Activated CD4-positive, alpha-beta T cell treated with anti-CD3 and anti-CD28 coated beads for 24 hours (primary cell): ENCODE data around the gene PKLR.

Experiments used
- DNase-seq, 2 donors: peaks; one replicate each; pipeline ENCODE4 v3.0.0-alpha.2; 2020; ENCODE audit warnings: low read depth in 2 of 2

Gene PKLR

DNA sequence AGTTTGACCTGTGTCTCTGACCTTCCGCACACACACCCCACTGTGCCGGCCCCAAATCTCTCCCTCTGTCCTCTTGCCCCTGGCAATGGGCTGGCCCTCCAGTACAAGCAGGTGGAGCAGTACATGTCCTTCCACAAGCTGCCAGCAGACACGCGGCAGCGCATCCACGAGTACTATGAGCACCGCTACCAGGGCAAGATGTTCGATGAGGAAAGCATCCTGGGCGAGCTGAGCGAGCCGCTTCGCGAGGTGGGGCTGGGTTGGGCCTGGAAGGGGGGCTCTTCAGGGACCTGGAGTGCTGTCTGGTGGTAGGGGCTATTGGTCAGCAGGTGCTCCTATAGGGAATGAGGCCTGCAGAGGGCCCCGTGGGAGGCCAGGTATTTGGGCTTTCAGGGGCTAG, 16.2 kb downstream of the PKLR start:
- no peak for DNase-seq

DNA sequence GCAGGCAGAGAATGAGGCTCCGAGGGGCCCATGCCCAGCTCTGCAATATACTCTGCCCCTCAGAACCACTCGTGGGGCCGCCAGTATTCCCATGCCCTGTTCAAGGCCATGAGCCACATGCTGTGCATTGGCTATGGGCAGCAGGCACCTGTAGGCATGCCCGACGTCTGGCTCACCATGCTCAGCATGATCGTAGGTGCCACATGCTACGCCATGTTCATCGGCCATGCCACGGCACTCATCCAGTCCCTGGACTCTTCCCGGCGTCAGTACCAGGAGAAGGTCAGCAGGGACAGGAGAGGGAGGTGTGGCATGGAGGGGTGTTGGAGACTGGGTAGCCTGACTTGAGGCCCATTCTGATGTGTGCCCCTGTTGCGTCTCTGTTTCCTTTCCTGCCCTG, 16.8 kb downstream of the PKLR start:
- no peak for DNase-seq

DNA sequence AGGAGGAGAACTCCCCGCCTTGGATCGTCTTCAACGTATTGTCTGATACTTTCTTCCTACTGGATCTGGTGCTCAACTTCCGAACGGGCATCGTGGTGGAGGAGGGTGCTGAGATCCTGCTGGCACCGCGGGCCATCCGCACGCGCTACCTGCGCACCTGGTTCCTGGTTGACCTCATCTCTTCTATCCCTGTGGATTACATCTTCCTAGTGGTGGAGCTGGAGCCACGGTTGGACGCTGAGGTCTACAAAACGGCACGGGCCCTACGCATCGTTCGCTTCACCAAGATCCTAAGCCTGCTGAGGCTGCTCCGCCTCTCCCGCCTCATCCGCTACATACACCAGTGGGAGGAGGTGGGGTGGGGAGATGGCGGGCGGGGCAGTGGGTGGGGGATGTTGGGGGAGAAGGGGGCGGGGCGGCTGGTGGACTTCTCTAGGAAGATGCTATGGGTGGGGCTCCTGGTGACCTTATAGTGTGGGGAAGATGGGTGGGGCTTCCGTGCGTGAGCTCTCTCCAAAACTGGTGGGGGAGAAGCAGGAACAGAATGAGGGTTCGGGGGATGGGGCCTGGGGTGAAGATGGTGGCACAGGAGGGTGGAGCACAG, 18.6 kb downstream of the PKLR start:
- no peak for DNase-seq

DNA sequence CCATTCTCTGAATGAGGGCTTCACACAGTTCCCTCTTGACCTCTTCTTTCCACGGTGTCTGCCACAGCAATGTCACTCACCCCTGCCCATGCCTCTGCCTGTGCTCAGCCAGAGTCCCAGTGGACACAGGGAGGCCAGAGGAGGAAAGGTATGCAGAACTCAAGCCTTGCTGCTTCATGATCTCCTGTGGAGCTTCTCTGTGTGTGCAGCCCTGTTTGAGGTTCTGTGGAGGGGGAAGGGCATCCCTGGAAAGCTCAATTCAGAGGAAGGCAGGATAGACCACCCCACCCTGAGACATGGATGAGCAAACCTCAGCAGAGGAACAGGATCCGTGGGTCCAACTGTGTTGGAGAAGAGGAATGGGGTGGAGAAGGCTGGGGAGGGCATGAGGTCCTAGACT, 22.0 kb downstream of the PKLR start:
- DNase-seq: no peak

DNA sequence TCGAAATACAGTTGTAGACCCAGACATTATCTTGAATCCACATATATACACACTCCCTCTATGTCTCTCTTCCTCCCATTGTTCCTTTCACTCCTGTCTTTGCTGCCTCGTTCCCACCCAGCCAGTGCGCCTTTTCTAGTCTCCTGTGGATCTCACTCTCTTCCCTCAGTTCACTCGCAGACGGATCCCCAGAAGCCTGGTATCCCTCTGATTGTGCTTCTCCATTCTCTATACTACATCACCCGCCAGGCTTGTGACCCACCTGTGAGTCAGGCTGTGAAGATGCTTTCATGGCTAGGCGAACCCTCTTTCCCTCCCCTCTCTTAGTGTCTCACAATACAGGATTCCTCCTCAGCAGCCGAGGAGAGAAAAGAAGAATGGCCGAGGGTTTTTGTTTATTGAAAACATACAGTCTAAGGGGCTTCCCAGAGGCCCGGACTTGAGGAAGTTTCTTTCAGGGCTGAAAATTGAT, 22.5 kb downstream of the PKLR start:
- DNase-seq: no peak

DNA sequence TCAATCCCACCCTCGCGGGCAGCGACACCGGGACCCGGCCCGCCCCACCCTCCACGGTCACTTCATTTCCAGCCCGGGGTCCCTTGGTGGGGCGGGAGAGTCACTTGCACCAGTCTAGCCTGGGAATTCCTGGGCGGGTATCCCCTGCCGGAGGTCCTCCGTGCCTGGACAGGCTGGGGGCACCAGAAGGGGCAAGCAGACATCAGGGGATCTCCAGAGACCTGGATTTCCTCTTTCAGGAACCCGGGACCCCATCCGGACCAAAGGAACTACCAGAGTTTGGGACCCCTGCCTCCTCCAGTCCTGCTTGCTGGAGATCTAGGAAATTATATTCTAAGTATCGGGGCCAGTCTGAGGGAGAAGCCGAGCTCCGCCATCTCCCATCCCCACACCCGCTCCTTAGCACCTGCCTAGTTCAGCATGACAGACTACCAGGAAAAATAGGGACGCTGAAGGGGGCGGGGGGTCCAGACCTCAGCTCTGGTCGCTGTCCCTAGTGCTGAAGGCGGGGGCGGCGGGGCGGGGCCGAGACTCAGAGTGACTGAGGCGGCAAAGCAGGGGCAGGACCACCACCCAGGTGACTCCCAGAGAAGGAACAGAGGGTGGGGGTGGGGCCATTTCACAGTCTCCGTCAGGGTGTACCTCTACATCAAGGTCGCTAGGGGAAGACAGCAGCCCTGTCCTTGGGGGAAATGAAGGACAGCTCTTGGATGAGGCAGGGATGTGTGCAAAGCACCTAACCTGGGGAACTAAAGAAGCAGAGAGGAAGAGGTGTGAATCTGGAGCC, 23.1 kb downstream of the PKLR start:
- DNase-seq: peak; percentile 61 to 74

DNA sequence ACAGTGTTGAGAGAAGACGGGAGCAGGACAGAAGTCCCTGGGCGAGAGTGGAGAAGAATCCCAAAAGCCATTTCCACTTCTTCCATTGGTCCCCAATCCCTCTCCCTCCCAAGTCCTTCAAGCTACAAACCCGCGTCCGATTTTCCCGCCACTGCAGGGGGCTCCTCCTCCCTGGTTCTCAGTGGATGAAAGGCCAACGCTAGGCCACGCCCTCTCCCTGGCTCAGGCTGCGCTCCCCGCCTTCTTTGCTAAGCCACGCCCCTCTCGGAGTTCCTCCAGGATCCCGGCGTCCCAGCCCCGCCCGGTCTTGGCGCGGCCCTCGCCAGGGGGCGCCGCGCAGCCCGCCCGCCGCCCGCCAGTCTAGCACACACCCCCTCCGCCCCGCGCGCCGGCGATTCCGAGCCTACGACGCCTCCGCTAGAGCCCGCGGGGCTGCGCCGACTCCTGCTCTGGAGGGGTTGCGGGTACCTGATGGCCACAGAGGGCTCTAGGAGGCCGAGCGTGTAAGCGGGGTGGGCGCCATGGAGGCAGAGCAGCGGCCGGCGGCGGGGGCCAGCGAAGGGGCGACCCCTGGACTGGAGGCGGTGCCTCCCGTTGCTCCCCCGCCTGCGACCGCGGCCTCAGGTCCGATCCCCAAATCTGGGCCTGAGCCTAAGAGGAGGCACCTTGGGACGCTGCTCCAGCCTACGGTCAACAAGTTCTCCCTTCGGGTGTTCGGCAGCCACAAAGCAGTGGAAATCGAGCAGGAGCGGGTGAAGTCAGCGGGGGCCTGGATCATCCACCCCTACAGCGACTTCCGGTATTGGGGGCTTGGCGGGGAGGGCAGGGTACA, 24.0 kb downstream of the PKLR start, which contains the start of gene HCN3:
Gene HCN3, plus strand, starts transcription at position 394 of the 832 bp plus-strand sequence. Its CDS starts 128 bp downstream, at position 522.
- peak; percentile 96 to 98 for DNase-seq

DNA sequence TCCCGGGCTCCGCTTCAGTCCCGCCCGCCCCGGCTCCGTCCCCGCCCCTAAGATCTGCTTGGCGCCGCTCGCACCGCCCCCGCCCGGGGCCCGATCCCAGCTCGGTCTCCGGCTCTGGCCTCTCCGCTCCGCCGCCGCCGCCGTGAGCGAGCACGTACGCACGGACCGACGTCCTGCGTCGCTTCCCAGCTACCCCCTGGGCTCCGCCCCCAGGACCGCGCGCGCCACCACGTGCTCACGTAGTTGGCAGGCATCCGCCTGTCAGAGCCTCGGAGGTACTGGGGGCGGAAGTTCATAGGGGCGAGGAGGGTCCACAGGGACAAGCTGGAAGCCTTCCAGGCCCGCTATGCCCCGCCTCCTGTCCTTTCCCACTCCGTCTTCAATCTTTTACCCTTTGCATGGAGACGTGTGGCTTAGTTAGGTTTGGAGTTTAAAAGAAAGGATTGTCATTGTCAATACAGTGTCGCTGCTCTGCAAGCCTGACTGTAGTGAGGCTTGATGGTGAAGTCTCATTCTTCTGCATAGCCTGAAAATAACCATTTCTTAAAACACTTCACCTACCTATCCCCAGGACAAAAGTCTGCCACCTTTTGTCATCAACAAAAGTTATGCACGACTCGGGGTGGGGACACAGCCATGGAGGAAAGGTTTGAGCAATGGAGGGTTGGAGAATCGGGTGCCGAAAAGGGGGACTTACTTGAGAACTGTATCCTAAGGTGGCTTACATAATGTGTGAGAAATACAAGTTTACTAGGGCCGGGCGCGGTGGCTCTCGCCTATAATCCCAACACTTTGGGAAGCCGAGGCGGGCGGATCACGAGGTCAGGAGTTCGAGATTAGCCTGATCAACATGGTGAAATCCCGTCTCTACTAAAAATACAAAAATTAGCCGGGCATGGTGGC, 27.6 kb downstream of the PKLR start, which contains the start of gene CLK2:
Gene CLK2, minus strand, starts transcription at position 162 of the 903 bp plus-strand sequence. CDS start 2,527 bp downstream, outside the sequence.
- DNase-seq: peak; percentile 95 to 97

DNA sequence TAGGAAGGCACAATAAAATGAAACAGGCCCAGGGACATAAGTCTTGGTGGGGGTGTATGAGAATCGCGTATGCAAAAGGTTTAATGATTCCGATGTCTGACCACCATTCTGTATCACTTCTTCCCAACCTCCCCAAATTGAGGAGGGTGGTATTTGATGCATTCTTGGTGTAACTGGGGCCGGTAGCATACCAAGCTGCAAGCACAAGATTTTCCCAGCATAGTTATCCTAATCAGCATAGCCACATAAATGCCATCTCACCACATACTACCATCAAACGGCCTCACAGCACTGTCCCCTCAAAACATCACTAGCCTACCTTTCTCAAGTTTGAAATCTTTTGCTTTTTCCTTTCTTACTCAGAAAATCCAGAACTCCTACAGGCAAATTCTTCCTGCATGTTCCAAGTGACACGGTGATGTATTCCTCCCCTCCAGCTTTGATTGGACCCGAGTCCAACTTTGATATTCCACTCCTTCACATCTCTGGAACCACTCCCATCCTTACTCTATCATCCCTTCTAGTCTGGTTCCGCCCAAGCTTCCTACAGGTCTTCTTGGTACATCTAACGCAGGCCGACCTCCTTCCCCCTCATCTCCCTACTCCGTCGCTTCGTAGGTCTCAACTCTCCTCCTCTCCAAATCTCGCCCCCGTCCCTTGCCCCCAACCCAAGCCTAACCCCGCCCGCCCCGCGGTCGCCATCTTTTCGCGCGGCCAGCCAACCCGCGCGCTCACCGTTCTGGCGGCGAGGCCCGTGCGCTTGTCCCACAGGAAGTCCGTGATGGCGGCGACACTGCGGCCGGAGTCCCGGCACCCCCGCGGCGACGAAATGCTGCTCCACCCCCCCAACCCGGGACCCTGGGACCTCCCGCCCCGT, 28.5 kb downstream of the PKLR start:
- no peak for DNase-seq

DNA sequence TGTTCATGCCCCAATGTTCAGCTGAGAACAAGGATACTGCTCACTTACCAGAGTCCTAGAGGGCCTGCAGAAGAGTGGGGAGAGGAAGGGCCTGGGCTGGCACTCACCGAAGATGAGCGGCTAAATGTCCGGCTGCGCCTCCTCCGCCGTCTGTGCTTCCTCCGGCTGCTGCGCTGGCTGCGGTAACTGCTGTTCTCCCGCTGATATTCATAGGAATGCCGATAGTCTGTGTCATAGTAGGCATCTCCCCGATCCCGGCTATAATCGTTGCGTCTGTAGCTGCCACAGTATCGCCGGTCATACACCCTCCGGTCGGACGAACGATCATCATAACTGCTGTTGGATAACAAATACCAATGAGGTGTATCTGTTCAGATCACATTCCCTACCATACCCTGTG, 31.9 kb downstream of the PKLR start:
- DNase-seq: no peak

DNA sequence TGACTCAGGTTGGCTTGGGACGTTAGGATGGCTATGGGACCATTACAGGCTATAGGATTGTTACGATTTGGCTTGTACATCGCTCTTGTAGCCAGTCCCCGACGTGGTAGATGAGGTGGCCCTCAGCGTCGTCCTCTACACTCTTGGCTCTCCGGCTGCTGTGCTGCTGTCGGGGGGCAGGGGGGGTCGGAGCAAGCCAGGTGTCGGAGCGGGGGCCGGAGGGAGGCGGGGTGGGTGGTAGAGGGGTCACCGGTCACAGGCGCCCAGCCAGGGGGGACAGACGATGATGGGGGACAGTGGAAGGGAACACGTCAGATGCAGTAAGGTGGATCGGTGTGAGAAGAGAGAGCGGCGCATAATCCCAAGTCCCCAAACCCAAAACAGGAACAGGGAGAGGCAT, 32.6 kb downstream of the PKLR start:
- no peak for DNase-seq

DNA sequence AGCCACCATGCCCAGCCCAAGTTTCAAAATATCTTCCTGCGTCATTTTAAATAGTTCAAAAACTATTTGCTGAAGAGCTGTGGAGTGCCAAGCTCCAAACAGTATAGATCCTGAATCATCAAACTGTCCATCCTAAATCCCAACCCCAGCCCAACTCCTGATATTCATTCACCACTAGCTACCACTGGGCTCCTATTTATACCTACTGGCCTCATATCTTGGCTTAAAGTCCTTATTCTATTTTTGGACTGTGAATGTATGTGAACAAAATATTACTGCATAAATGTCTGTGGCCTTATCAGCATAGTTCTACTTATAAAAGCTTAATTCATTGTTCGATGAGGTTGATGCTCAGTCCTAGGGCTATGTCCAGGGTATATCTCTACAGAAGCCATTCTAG, 33.9 kb downstream of the PKLR start:
- DNase-seq: no peak

DNA sequence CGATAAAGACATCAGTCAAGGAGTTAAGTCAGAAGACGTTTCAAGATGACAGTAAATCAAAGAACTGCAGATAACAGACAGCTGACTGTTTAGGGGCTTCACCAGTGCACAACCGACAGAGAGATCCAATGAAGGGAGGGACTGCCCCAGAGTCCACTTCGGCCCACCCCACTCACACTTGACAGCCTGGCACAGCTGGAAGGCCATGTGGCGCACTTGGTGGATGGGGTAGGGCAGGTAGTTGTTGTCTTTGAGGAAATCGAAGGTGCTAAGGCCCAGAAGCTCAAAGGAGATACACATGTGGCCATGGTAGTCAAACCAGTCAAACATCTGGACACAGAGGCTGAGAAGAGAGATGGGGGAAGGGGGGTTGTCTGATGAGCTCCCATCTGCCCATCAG, 34.7 kb downstream of the PKLR start:
- no peak for DNase-seq

DNA sequence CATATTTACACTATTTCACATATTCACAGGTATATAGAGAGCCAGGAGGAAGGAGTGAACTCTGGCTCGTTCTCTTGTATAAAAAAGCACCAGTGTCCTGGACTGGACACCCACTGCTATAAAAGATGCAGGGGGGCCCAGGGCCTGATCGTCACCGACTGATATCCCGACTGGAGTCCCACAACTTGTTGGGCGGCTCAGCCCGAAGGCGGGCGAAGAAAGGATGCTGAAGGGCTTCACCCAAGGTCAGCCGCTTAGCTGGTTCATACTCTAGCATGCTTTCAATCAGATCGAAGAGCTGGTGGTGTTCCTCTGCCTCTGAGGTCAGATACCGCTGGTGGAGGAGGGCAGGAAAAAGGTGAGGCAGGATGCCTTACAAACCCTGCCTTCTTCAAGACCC, 38.2 kb downstream of the PKLR start:
- no peak for DNase-seq

DNA sequence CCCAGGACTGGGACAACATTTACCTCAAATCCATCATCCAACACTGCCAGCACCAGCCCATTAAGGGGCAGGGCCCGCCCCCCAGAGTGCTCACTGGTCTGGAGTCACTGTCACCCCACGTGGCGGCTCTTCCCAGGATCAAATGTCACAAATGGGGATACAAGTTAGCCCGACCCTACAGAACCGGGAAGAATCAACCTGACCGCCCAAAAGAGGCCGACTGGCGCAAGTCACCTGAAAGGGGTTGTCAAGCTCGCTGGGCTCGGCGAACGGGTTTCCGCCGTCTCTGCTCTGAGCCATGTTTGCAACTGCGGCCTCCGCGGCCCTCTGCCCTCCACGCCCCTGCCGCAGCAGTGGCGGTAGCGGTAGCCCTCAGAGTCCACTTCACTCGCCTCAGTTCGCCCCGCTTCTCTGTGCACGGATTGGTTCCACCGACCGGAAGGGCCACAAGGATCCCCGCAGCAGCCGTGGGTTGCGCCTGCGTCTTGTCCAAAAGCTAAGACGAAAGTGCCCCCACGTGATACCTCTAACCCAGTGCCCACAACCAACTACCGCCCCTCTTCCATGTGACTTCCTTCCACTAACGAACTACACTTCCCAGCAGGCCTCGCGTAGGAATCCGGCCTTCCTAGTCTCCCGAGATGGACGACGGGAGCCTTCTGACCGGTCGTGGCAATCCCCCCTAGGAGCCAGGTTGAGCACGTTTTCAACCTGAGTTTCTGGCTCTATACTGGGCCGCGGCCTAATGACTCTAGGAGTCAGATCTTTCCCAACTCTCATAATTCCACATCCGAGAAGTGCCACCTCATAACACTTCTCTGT, 39.2 kb downstream of the PKLR start, which contains the start of gene SCAMP3:
Gene SCAMP3, minus strand, starts transcription at position 509 of the 822 bp plus-strand sequence. Its CDS starts 209 bp downstream, at position 300.
- peak; percentile 81 to 84 for DNase-seq

DNA sequence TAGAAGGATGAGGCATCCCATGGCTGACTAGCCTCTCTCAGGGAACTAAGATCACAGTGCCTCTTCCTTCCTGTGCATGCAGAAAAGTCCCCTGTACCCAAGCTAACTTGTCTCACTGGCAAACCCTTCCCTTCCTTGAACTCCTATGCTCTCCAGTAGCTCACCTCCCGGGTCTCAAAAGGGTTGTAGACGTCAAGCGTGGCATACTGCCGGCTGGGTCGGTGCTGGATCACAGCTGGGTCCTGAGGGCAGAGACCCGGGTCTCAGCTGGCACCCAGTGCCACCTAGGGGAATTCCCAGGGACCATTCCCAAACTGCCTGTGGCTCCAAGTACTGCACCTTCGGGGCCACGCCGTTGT, 39.8 kb downstream of the PKLR start:
- no peak for DNase-seq

DNA sequence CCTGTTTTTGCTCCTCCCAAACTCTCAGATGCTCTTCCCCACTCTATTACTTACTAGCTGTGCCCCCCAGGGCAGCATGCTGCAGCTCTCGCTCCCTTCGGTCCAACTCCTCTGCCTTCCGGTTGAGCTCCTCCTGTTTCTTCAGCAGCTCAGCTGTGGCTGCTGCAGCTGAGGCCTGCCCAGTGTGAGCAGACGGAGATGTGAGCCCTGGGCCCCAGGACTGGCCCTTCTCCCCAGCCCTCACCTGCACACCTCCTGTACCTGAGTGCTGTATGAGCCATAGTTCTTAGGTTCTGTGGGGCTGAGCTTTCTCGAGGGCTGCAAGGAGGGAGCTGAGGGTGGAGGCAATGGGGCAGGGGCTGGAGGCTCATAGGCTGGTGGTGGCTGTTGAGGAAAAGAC, 41.0 kb downstream of the PKLR start:
- DNase-seq: no peak

DNA sequence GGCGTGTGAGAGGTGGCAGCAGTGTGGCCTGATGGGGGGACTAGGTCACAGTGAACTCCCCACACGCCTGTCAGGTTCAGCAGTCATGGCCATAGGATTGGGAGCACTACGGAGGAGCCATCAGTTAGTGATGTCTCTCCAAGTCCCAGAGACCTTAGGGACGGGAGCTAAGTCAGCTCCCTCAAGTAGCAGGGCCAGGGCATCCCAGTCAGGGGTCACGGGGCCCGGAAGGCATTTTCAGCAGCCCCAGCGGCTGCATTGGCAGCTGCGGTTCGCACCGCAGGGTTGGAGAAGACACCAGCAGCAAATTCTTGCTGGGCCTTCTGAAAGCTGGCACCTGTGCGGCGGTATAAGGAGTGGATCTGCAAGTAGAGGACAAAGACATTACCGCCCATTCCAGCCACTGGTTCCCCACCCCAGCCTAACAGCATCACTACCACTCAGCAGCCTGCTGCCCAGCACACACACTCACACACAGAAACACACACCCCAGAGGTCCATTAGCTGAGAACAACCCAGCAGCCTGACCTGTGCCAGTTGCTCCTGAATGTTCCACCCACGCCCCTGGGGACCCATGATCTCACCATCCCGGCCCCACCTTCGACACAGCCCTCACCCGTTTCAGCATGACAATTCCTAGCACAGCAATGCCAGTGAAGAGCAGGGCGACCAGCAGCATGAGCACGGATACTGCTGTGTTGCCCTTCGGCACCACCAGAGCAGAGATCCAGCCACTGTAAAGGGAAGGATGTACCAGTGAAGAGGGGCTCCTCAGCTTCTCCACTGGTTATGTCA, 45.0 kb downstream of the PKLR start:
- DNase-seq: no peak
